K562 (cell line): Measurements from ENCODE around the gene PNPLA8. TPM values are rescaled to one million over a fixed set of nuclear protein-coding genes. Genes with fewer than 3 reads are reported as not detected.
A peak's percentile ranks its signal among the peaks of the same experiment; 100 is the strongest.
"Not testable (repeated sequence)": the region's sequence is repeated elsewhere in the genome, so short reads cannot be mapped to it uniquely, and the experiment has no call there.

ENCODE experiments used
- ARNT ChIP-seq, 2 experiments: fragments of 450-650 bp; IDR thresholded peaks; 2 replicates each; pipeline ENCODE4 v1.6.1; 2016; ENCODE audit warnings: mild to moderate bottlenecking in 1 of 2
- CC2D1A ChIP-seq: fragments of 450-650 bp; IDR thresholded peaks from 2 replicates; pipeline ENCODE4 v1.6.1; 2017; ENCODE audit warnings: mild to moderate bottlenecking
- CTBP1 ChIP-seq: fragments of 450-650 bp; IDR thresholded peaks from 2 replicates; pipeline ENCODE4 v1.6.1; 2016; ENCODE audit warnings: borderline replicate concordance
- FOXJ2 ChIP-seq: fragments of 200-800 bp; sonication (Bioruptor generic); IDR thresholded peaks from 2 replicates; pipeline ENCODE4 v1.6.1; 2016; ENCODE audit warnings: missing genetic modification characterization, missing compliant biosample characterization
- FOXK2 ChIP-seq, 2 experiments: fragments of 450-650 bp; IDR thresholded peaks in 1 of 2; conservative IDR thresholded peaks in 1 of 2; 2 replicates each; pipeline ENCODE4 v1.6.1; 2016; ENCODE audit warnings: low read depth in 2 of 2, mild to moderate bottlenecking in 1 of 2
- HDAC1 ChIP-seq, 2 experiments: fragments of 450-650 bp; IDR thresholded peaks; 2 replicates each; pipeline ENCODE4 v1.6.1; 2016 to 2017; ENCODE audit warnings: inconsistent platforms in 1 of 2, mild to moderate bottlenecking in 1 of 2, moderate library complexity in 1 of 2
- HIVEP1 ChIP-seq: fragments of 250-450 bp; sonication (Bioruptor Pico); IDR thresholded peaks from 2 replicates; pipeline ENCODE4 v1.4.0; 2020; ENCODE audit warnings: mild to moderate bottlenecking
- JUN ChIP-seq, 2 experiments: sonication (generic) in 1 of 2; formaldehyde crosslinking in 1 of 2; IDR thresholded peaks; 2 replicates each; pipeline versions ENCODE4 v1.6.1 to v1.8.0; 2012 to 2022; ENCODE audit warnings: borderline replicate concordance in 2 of 2, mild to moderate bottlenecking in 2 of 2, improper control_type of control experiment in 1 of 2, low read depth in 1 of 2, low read length in 1 of 2, missing genetic modification reagents in 1 of 2
- LEF1 ChIP-seq: fragments of 450-650 bp; IDR thresholded peaks from 2 replicates; pipeline ENCODE4 v1.6.1; 2016; ENCODE audit warnings: mild to moderate bottlenecking
- NCOA1 ChIP-seq: fragments of 450-650 bp; IDR thresholded peaks from 2 replicates; pipeline ENCODE4 v1.6.1; 2016; ENCODE audit warnings: low read depth
- NKRF ChIP-seq: fragments of 450-650 bp; IDR thresholded peaks from 2 replicates; pipeline ENCODE4 v1.6.1; 2016; ENCODE audit warnings: borderline replicate concordance
- PBX2 ChIP-seq, 2 experiments: IDR thresholded peaks in 1 of 2; conservative IDR thresholded peaks in 1 of 2; 2 replicates each; pipeline ENCODE4 v1.6.1; 2016; ENCODE audit warnings: low read depth in 2 of 2, mild to moderate bottlenecking in 1 of 2, missing compliant biosample characterization in 1 of 2, missing genetic modification characterization in 1 of 2, moderate library complexity in 1 of 2
- PML ChIP-seq: IDR thresholded peaks from 2 replicates; pipeline ENCODE4 v1.6.1; 2012; ENCODE audit warnings: low read length, inconsistent platforms
- POLR2AphosphoS5 ChIP-seq: IDR thresholded peaks from 2 replicates; pipeline ENCODE4 v1.6.1; 2011; ENCODE audit warnings: mild to moderate bottlenecking, low read depth, low read length, moderate library complexity; ENCODE audit not compliant: control insufficient read depth, insufficient read depth
- TEAD1 ChIP-seq, 2 experiments: fragments of 450-650 bp in 1 of 2; sonication (generic) in 1 of 2; formaldehyde crosslinking; IDR thresholded peaks; 2 replicates each; pipeline versions ENCODE4 v1.4.0 to v1.8.0; 2020 to 2022; ENCODE audit warnings: mild to moderate bottlenecking in 2 of 2, missing genetic modification reagents in 1 of 2
- TFAP4 ChIP-seq: sonication (generic); formaldehyde crosslinking; IDR thresholded peaks from 2 replicates; pipeline ENCODE4 v1.8.0; 2022; ENCODE audit warnings: missing genetic modification reagents, mild to moderate bottlenecking, moderate library complexity, borderline replicate concordance
- TOE1 ChIP-seq, 2 experiments: fragments of 450-650 bp in 1 of 2; sonication (generic) in 1 of 2; formaldehyde crosslinking in 1 of 2; IDR thresholded peaks; 2 replicates each; pipeline versions ENCODE4 v1.7.1 to v1.8.0; 2016 to 2022; ENCODE audit warnings: borderline replicate concordance in 2 of 2, mild to moderate bottlenecking in 2 of 2, antibody characterized with exemption in 1 of 2, inconsistent platforms in 1 of 2, low read depth in 1 of 2, missing genetic modification reagents in 1 of 2, moderate library complexity in 1 of 2
- USF1 ChIP-seq: sonication (generic); formaldehyde crosslinking; IDR thresholded peaks from 2 replicates; pipeline ENCODE4 v1.9.0; 2022; ENCODE audit warnings: mild to moderate bottlenecking, missing genetic modification reagents
- ZKSCAN1 ChIP-seq: fragments of 150-350 bp; IDR thresholded peaks from 2 replicates; pipeline ENCODE4 v1.6.1; 2016; ENCODE audit warnings: low read depth, low read length
- ZNF24 ChIP-seq: fragments of 450-650 bp; IDR thresholded peaks from 2 replicates; pipeline ENCODE4 v1.6.1; 2016
- ZNF766 ChIP-seq: fragments of 200-800 bp; sonication (Bioruptor generic); conservative IDR thresholded peaks from 2 replicates; pipeline ENCODE4 v1.6.1; 2016; ENCODE audit warnings: missing genetic modification characterization, missing compliant biosample characterization
- polyA plus RNA-seq, 8 experiments: library from polyadenylated mRNA; depleted of rRNA in 4 of 8; stranded (reverse) in 5 of 8; unstranded in 3 of 8; fragments of >200 nt; fragmentation: Nextera tagmentation in 2 of 8; fragmentation: Illumina TruSeq in 1 of 8; extraction: Ambion mirVana in 2 of 8; extraction: Trizol in 1 of 8; gene quantifications; 2 replicates each; pipeline versions ENCODE4 v1.2.1 to v1.2.3, GENCODE V29; 2011 to 2014; ENCODE audit warnings: inconsistent platforms in 1 of 8, missing spikeins in 1 of 8
- total RNA-seq, 7 experiments: library from RNA; depleted of rRNA in 6 of 7; stranded (reverse); fragments of >200 nt in 6 of 7; fragmentation: Illumina TruSeq in 2 of 7; extraction: Trizol in 2 of 7; gene quantifications; 2 replicates each; pipeline versions ENCODE4 v1.2.1 to v1.2.3, GENCODE V29; 2011 to 2021; ENCODE audit warnings: low replicate concordance in 1 of 7

The PNPLA8 gene
- total and polyA plus RNA-seq, 9 of the 15 experiments (the other 6 are each of a cell fraction or from before 2014, with no cell fraction given), result 12.8 to 27.6 (median 16.3) TPM

- peak; percentile 99 for TF ChIP-seq TFAP4 (CRISPR knock-in tag)
- peak in 1 of 2 experiments; percentile 26; a peak in 1 of 4 replicates for TF ChIP-seq FOXK2 (conservative IDR thresholded peaks at IDR 0.05 in 1 of 2, IDR thresholded peaks at IDR 0.05 in 1 of 2; ENCODE audit: low read depth in 2 of 2)
- TF ChIP-seq ZNF766, result 0 out of 2 replicates have a peak, but pooled peaks have one; percentile 47
- TF ChIP-seq TOE1 (IDR thresholded peaks at IDR 0.05; ENCODE audit: borderline replicate concordance), result peak; percentile 78
- TF ChIP-seq TOE1 (CRISPR knock-in tag; IDR thresholded peaks at IDR 0.05; ENCODE audit: borderline replicate concordance, low read depth); PBX2 (CRISPR knock-in tag; IDR thresholded peaks at IDR 0.05; ENCODE audit: low read depth); JUN (CRISPR knock-in tag; IDR thresholded peaks at IDR 0.05; ENCODE audit: borderline replicate concordance): not testable (repeated sequence)
- peak; percentile 52; the same call in 1 of the 2 replicates for TF ChIP-seq FOXJ2 (tag)
- peak; percentile 24 to 91; a peak in 3 of 4 replicates for TF ChIP-seq ARNT (IDR thresholded peaks at IDR 0.05)
- peak; percentile 66; the same call in 1 of the 2 replicates for TF ChIP-seq NKRF
- peak in 1 of 2 experiments; percentile 36; a peak in 1 of 4 replicates for TF ChIP-seq TEAD1 (CRISPR knock-in tag; IDR thresholded peaks at IDR 0.05)
- TF ChIP-seq CTBP1, result peak; percentile 94
- 0 out of 2 replicates have a peak, but pooled peaks have one; percentile 38 for TF ChIP-seq ZKSCAN1
- peak; percentile 93 for TF ChIP-seq POLR2AphosphoS5
- peak; percentile 83; the same call in 1 of the 2 replicates for TF ChIP-seq NCOA1
- TF ChIP-seq CC2D1A, result peak; percentile 81
- peak; percentile 87 for TF ChIP-seq PML
- TF ChIP-seq PBX2 (tag; conservative IDR thresholded peaks at IDR 0.05; ENCODE audit: low read depth), result peak; percentile 57
- peak in 1 of 2 experiments; percentile 89; a peak in 2 of 4 replicates for TF ChIP-seq HDAC1 (IDR thresholded peaks at IDR 0.05)
- peak; percentile 88 for TF ChIP-seq HIVEP1 (CRISPR knock-in tag)
- TF ChIP-seq ZNF24, result 0 out of 2 replicates have a peak, but pooled peaks have one; percentile 47
- peak; percentile 89 for TF ChIP-seq LEF1
- TF ChIP-seq JUN (IDR thresholded peaks at IDR 0.05; ENCODE audit: borderline replicate concordance, low read depth, low read length), result 0 out of 2 replicates have a peak, but pooled peaks have one; percentile 56
- TF ChIP-seq USF1 (CRISPR knock-in tag), result peak; percentile 24; the same call in 1 of the 2 replicates
These were observed 12.3 kb upstream of the PNPLA8 start (continued) for GRCh38 chr7:108538236-108538635.
